ENCODE data around the gene VWA8. TPM values are rescaled to one million over a fixed set of nuclear protein-coding genes. Genes with fewer than 3 reads are reported as not detected.

The VWA8 gene
- total RNA-seq, 1 donor from 2014 or later, result 33.4 TPM

GRCh38 chr13:41991936-41992335 lies 31.0 kb upstream of the VWA8 start:
- Histone ChIP-seq H3K4me3 (no peak overlapping the region), H3K27me3 (no peaks in the 10 kb centered on the region), H3K9me3 (no peaks in the 10 kb centered on the region), H3K36me3 (no peaks in the 10 kb centered on the region), H3K4me1 (no peaks in the 10 kb centered on the region), H3K27ac (no peak overlapping the region)
- intact Hi-C loops (cut with DNase I), result no loop called here
- no peak for TF ChIP-seq POLR2AphosphoS5 (IDR thresholded peaks at IDR 0.05; ENCODE audit: insufficient read depth in 1 of 2, low read depth in 1 of 2)
- TF ChIP-seq, protein P1, sequence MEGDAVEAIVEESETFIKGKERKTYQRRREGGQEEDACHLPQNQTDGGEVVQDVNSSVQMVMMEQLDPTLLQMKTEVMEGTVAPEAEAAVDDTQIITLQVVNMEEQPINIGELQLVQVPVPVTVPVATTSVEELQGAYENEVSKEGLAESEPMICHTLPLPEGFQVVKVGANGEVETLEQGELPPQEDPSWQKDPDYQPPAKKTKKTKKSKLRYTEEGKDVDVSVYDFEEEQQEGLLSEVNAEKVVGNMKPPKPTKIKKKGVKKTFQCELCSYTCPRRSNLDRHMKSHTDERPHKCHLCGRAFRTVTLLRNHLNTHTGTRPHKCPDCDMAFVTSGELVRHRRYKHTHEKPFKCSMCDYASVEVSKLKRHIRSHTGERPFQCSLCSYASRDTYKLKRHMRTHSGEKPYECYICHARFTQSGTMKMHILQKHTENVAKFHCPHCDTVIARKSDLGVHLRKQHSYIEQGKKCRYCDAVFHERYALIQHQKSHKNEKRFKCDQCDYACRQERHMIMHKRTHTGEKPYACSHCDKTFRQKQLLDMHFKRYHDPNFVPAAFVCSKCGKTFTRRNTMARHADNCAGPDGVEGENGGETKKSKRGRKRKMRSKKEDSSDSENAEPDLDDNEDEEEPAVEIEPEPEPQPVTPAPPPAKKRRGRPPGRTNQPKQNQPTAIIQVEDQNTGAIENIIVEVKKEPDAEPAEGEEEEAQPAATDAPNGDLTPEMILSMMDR (IDR thresholded peaks at IDR 0.05), result no peak
- TF ChIP-seq POLR2A (IDR thresholded peaks at IDR 0.05), result no peak
- DNase-seq (ENCODE audit: extremely low spot score in 2 of 2), result no peak

GRCh38 chr13:41988244-41988643 lies 27.3 kb upstream of the VWA8 start:
- no peaks in the 10 kb centered on the region for H3K9me3 ChIP-seq
- no peak overlapping the region for H3K4me3 ChIP-seq
- TF ChIP-seq, protein P1 (IDR thresholded peaks at IDR 0.05), result no peak
- no peak for TF ChIP-seq POLR2A (IDR thresholded peaks at IDR 0.05)
- no peak for TF ChIP-seq POLR2AphosphoS5 (IDR thresholded peaks at IDR 0.05; ENCODE audit: insufficient read depth in 1 of 2, low read depth in 1 of 2)
- no peaks in the 10 kb centered on the region for H3K4me1 ChIP-seq
- DNase-seq (ENCODE audit: extremely low spot score in 2 of 2), result no peak
- intact Hi-C loops (cut with DNase I), result no loop called here
- H3K36me3 ChIP-seq, result no peaks in the 10 kb centered on the region
- no peaks in the 10 kb centered on the region for H3K27me3 ChIP-seq
- no peak overlapping the region for H3K27ac ChIP-seq

- Histone ChIP-seq H3K27me3 (no peaks in the 10 kb centered on the region), H3K9me3 (no peaks in the 10 kb centered on the region), H3K36me3 (no peaks in the 10 kb centered on the region), H3K4me3 (no peak overlapping the region), H3K27ac (no peak overlapping the region), H3K4me1 (no peaks in the 10 kb centered on the region)
- no peak for DNase-seq (ENCODE audit: extremely low spot score in 2 of 2)
- intact Hi-C loops (cut with DNase I), result no loop called here
- TF ChIP-seq, protein P1 (IDR thresholded peaks at IDR 0.05), result no peak
- TF ChIP-seq POLR2A (IDR thresholded peaks at IDR 0.05) (no peak), POLR2AphosphoS5 (IDR thresholded peaks at IDR 0.05; ENCODE audit: insufficient read depth in 1 of 2, low read depth in 1 of 2) (no peak)
Measured at GRCh38 chr13:41985788-41986508, 25.0 kb upstream of the VWA8 start.

GRCh38 chr13:41981951-41982715 lies 21.2 kb upstream of the VWA8 start:
- DNase-seq (ENCODE audit: extremely low spot score in 2 of 2), result no peak
- Histone ChIP-seq H3K4me3 (no peak overlapping the region), H3K36me3 (no peaks in the 10 kb centered on the region), H3K27me3 (no peaks in the 10 kb centered on the region), H3K9me3 (no peaks in the 10 kb centered on the region), H3K27ac (no peak overlapping the region), H3K4me1 (no peaks in the 10 kb centered on the region)
- TF ChIP-seq POLR2AphosphoS5 (IDR thresholded peaks at IDR 0.05; ENCODE audit: insufficient read depth in 1 of 2, low read depth in 1 of 2) (no peak), POLR2A (IDR thresholded peaks at IDR 0.05) (no peak)
- TF ChIP-seq, protein P1 (IDR thresholded peaks at IDR 0.05), result no peak
- intact Hi-C loops (cut with DNase I), result no loop called here

- no peak overlapping the region for H3K27ac ChIP-seq
- no peaks in the 10 kb centered on the region for H3K9me3 ChIP-seq
- DNase-seq (ENCODE audit: extremely low spot score in 2 of 2), result no peak
- H3K36me3 ChIP-seq, result no peaks in the 10 kb centered on the region
- H3K27me3 ChIP-seq, result no peaks in the 10 kb centered on the region
- no peak overlapping the region for H3K4me3 ChIP-seq
- intact Hi-C loops (cut with DNase I), result no loop called here
- no peaks in the 10 kb centered on the region for H3K4me1 ChIP-seq
- no peak for TF ChIP-seq POLR2AphosphoS5 (IDR thresholded peaks at IDR 0.05; ENCODE audit: insufficient read depth in 1 of 2, low read depth in 1 of 2)
- no peak for TF ChIP-seq POLR2A (IDR thresholded peaks at IDR 0.05)
Measured at GRCh38 chr13:41978007-41978406, 17.1 kb upstream of the VWA8 start.
